Activated CD8-positive, alpha-beta T cell treated with anti-CD3 and anti-CD28 coated beads for 36 hours (primary cell): ENCODE measurements around the gene CANT1. TPM values are rescaled to one million over a fixed set of nuclear protein-coding genes. Genes with fewer than 3 reads are reported as not detected.

ENCODE experiments used
- ATAC-seq: fragments of 200-7000 bp; cut with Tn5 transposase; one replicate; pipeline ENCODE4 v1.10.0; 2021; ENCODE audit warnings: mild to moderate bottlenecking, moderate library complexity
- CTCF ChIA-PET: fragments of 350-600 bp; sonication (Branson Sonifier 250); formaldehyde crosslinking; loops from one replicate; lab custom pipeline; 2021; ENCODE audit warnings: antibody characterized with exemption; lab: Charles Lee
- POLR2A ChIA-PET: fragments of 350-600 bp; sonication (Branson Sonifier 250); formaldehyde crosslinking; loops from one replicate; lab custom pipeline; 2021; ENCODE audit warnings: antibody characterized with exemption; lab: Charles Lee
- DNase-seq: peaks from one replicate; pipeline ENCODE4 v3.0.0-alpha.2; 2020
- H3K27ac Mint-ChIP-seq: one replicate; pipeline ENCODE4 v1.8.0; 2021; ENCODE audit warnings: mild to moderate bottlenecking, mixed read lengths
- H3K27me3 Mint-ChIP-seq: one replicate; pipeline ENCODE4 v1.8.0; 2021; ENCODE audit warnings: mixed read lengths
- H3K36me3 Mint-ChIP-seq: one replicate; pipeline ENCODE4 v1.8.0; 2021; ENCODE audit warnings: low read depth, mixed read lengths
- H3K4me1 Mint-ChIP-seq: one replicate; pipeline ENCODE4 v1.8.0; 2021; ENCODE audit warnings: low read depth, mixed read lengths
- H3K4me3 Mint-ChIP-seq: one replicate; pipeline ENCODE4 v1.8.0; 2021; ENCODE audit warnings: mild to moderate bottlenecking, moderate library complexity, mixed read lengths
- H3K9me3 Mint-ChIP-seq: one replicate; pipeline ENCODE4 v1.8.0; 2021; ENCODE audit warnings: mixed read lengths
- intact Hi-C: fragments of 100-400 bp; cut with micrococcal nuclease; formaldehyde crosslinking; loops from one replicate; pipeline ENCODE4 v1.10.0; 2022
- total RNA-seq, 2 experiments: library from RNA; stranded (reverse); gene quantifications; one replicate each; pipeline ENCODE4 v1.2.3, GENCODE V29; 2021
- TF ChIP-seq, protein P1 (sequence below): fragments of 200-600 bp; IDR thresholded peaks from one replicate; pipeline ENCODE4 v1.8.0; 2022; ENCODE audit warnings: antibody characterized with exemption, mild to moderate bottlenecking

CANT1 gene
- total RNA-seq, 2 experiments from 2014 or later = 41.4 to 48.2 TPM

DNA sequence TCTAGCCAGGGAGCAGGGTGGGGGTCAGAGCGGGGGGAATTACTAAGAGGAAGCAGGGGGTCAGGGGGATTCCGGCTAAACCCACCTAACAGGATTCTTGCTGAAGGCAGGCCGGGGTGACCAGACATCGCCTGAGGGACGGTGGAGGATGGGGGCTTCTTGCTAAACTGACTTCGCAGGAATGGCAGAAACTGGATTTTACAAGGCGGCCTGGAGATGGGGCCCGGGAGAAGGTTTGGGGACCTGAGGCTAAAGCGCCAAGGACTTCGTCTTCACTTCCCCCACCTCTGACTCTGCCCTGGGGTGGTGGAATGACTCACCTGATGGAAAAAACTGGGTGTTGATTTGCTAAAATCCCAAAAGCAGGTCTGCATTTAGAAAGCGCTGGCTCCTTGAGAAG lies 53.3 kb downstream of the CANT1 start:
- intact Hi-C loops = no loop called here
- ChIA-PET POLR2A (no interaction called here), CTCF (interaction anchor here (0.9 kb wide), 1 partner anchor 15 kb away, joined by 3 read pairs; no protein-coding TSS in a partner anchor)
- Mint-ChIP-seq H3K4me3 (no peak overlapping the region), H3K4me1 (no peaks in the 10 kb centered on the region), H3K27me3 (no peaks in the 10 kb centered on the region), H3K9me3 (peaks cover 2% of the 10 kb centered on the region), H3K27ac (no peak overlapping the region), H3K36me3 (no peaks in the 10 kb centered on the region)
- TF ChIP-seq, protein P1, sequence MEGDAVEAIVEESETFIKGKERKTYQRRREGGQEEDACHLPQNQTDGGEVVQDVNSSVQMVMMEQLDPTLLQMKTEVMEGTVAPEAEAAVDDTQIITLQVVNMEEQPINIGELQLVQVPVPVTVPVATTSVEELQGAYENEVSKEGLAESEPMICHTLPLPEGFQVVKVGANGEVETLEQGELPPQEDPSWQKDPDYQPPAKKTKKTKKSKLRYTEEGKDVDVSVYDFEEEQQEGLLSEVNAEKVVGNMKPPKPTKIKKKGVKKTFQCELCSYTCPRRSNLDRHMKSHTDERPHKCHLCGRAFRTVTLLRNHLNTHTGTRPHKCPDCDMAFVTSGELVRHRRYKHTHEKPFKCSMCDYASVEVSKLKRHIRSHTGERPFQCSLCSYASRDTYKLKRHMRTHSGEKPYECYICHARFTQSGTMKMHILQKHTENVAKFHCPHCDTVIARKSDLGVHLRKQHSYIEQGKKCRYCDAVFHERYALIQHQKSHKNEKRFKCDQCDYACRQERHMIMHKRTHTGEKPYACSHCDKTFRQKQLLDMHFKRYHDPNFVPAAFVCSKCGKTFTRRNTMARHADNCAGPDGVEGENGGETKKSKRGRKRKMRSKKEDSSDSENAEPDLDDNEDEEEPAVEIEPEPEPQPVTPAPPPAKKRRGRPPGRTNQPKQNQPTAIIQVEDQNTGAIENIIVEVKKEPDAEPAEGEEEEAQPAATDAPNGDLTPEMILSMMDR = no peak
- DNase-seq (no peak), ATAC-seq (no peak)

DNA sequence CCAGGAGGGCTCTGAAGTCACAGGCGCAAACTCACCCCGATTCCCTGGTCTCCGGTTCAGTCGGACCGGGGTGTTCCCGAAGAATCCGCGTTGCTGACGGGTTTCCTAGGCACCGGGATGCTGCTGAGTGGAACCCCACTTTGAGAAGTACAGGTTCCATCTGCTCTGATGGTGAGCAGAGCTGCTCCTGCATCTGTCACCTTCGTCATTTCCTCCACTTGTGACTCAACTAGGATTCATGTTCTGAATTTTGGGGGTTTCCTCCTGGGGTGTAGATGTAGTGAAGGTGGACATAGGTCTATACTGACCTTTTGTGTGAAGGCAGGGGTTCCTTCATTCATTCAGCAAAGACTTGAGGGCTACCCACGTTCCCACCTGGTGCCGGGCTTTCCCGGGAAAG lies 54.9 kb downstream of the CANT1 start:
- Mint-ChIP-seq H3K36me3 (peaks cover 2% of the 10 kb centered on the region), H3K4me1 (no peaks in the 10 kb centered on the region), H3K27ac (no peak overlapping the region), H3K27me3 (no peaks in the 10 kb centered on the region), H3K4me3 (no peak overlapping the region), H3K9me3 (peaks cover 16% of the 10 kb centered on the region)
- ChIA-PET POLR2A (no interaction called here), CTCF (interaction anchor here (2.7 kb wide), 1 partner anchor 89 kb away, joined by 13 read pairs; no protein-coding TSS in a partner anchor)
- ATAC-seq (peak; percentile 55), DNase-seq (no peak)
- TF ChIP-seq, protein P1 = no peak
- intact Hi-C loops = no loop called here

DNA sequence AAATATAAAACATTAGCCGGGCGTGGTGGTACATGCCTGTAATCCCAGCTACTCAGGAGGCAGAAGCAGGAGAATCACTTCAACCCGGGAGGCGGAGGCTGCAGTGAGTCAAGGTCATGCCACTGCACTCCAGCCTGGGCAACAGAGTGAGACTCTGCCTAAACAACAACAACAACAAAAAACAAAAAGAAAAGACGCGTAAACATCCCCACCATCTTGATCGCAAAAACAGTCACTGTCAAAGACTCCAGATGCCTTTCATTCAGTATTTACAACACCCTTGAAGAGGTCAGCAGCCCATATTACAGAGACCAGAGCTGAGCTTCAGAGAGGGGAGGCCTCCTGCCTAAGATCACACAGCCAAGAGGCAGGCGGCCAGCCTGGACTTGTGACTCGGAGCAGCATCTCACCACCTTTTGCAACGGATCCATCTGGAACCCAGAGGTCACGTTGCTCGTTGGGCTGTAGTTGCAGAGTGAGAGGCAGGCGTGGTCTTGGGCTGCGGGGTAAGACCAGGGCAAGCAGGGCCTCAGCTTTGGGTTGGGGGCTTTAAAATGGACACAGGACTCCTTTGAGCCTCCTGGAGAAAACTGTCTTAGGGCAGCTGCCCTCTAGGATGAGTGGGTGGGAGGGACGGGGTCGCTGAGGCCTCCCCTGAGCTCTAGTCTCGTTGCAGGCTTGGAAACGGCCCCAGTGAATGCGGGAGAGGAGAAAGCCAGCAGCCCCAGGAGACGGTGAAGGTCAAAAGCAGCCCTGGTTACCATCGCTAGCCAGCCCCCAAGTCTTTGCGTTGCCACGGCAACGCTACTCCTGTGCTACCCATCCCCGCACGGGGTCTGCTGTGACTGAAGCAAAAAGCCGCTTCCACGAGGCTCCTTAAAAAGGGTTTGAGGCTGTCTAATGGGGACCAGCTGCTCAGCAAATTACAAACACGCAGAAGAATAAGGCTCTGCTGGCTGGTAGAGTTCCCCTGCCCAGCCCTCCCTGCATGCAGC lies 55.9 kb downstream of the CANT1 start:
- Mint-ChIP-seq H3K4me3 (no peak overlapping the region), H3K27ac (no peak overlapping the region), H3K4me1 (no peaks in the 10 kb centered on the region), H3K9me3 (peaks cover 18% of the 10 kb centered on the region), H3K36me3 (peaks cover 2% of the 10 kb centered on the region), H3K27me3 (no peaks in the 10 kb centered on the region)
- TF ChIP-seq, protein P1 = no peak
- ChIA-PET CTCF (interaction anchor here (1.3 to 2.7 kb wide), 2 partner anchors 18 to 88 kb away, joined by 3 to 13 read pairs; no protein-coding TSS in a partner anchor), POLR2A (no interaction called here)
- DNase-seq (no peak), ATAC-seq (no peak)
- intact Hi-C loops = no loop called here

- intact Hi-C loops = no loop called here
- POLR2A ChIA-PET = interaction anchor here (0.6 to 0.7 kb wide), 2 partner anchors 32 to 89 kb away, joined by 3 read pairs; no protein-coding TSS in a partner anchor
- peaks cover 18% of the 10 kb centered on the region for H3K9me3 Mint-ChIP-seq
- no peak overlapping the region for H3K4me3 Mint-ChIP-seq
- no peaks in the 10 kb centered on the region for H3K4me1 Mint-ChIP-seq
- peaks cover 2% of the 10 kb centered on the region for H3K36me3 Mint-ChIP-seq
- H3K27ac Mint-ChIP-seq = no peak overlapping the region
- CTCF ChIA-PET = interaction anchor here (1.3 to 2.7 kb wide), 2 partner anchors 19 to 87 kb away, joined by 3 to 13 read pairs; no protein-coding TSS in a partner anchor
- H3K27me3 Mint-ChIP-seq = no peaks in the 10 kb centered on the region
- ATAC-seq (no peak), DNase-seq (no peak)
- TF ChIP-seq, protein P1 = no peak
Measured at GRCh38 chr17:78952706-78953105, 56.9 kb downstream of the CANT1 start.
